OCI-LY7 (cell line): ENCODE results near the gene DGCR8.

Experiments
- EZH2phosphoT487 ChIP-seq: fragments of 200-600 bp; sonication (generic); IDR thresholded peaks from 2 replicates; pipeline ENCODE4 v1.6.1; 2018; ENCODE audit warnings: low read depth, borderline replicate concordance, mild to moderate bottlenecking, mixed run types, antibody characterized with exemption, low read length, moderate library complexity, mixed read lengths
- TF ChIP-seq, protein P1 (sequence below): fragments of 200-600 bp; sonication (generic); conservative IDR thresholded peaks from 2 replicates; pipeline ENCODE4 v1.5.1; 2014; ENCODE audit warnings: mild to moderate bottlenecking, antibody characterized with exemption, low read length, moderate library complexity, mixed read lengths

- TF ChIP-seq, protein P1, sequence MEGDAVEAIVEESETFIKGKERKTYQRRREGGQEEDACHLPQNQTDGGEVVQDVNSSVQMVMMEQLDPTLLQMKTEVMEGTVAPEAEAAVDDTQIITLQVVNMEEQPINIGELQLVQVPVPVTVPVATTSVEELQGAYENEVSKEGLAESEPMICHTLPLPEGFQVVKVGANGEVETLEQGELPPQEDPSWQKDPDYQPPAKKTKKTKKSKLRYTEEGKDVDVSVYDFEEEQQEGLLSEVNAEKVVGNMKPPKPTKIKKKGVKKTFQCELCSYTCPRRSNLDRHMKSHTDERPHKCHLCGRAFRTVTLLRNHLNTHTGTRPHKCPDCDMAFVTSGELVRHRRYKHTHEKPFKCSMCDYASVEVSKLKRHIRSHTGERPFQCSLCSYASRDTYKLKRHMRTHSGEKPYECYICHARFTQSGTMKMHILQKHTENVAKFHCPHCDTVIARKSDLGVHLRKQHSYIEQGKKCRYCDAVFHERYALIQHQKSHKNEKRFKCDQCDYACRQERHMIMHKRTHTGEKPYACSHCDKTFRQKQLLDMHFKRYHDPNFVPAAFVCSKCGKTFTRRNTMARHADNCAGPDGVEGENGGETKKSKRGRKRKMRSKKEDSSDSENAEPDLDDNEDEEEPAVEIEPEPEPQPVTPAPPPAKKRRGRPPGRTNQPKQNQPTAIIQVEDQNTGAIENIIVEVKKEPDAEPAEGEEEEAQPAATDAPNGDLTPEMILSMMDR, result no peak
- no peak for TF ChIP-seq EZH2phosphoT487
Measured at GRCh38 chr22:20146777-20147176, 66.7 kb downstream of the DGCR8 start.
